Measurements from ENCODE around the gene RELT. TPM values are rescaled to one million over a fixed set of nuclear protein-coding genes. Genes with fewer than 3 reads are reported as not detected.

The RELT gene
- total RNA-seq, 1 donor from 2014 or later: 1.6 TPM

DNA sequence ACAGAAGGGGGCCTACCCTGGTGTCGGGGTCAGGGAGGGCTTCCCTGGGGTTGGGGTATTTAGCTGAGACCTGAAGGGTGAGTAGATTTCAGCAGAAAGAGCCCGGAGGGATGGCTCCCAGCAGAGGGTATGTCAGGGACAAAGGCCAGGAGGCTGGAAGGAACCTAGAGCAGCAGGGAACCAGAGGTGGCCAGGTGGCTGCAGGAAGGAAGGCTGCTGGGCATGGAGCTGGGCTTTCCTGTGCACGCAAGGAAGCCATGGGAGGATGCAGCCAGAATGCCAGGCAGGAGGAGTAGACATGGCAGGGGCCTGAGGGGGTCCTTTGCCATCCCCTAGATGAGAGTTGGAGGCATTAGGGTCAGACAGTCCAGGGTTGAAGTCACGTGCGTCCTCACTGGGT, 27.4 kb upstream of the RELT start:
- no peak for DNase-seq

- no peak for DNase-seq
Measured at GRCh38 chr11:73349633-73350032, 26.6 kb upstream of the RELT start.

DNA sequence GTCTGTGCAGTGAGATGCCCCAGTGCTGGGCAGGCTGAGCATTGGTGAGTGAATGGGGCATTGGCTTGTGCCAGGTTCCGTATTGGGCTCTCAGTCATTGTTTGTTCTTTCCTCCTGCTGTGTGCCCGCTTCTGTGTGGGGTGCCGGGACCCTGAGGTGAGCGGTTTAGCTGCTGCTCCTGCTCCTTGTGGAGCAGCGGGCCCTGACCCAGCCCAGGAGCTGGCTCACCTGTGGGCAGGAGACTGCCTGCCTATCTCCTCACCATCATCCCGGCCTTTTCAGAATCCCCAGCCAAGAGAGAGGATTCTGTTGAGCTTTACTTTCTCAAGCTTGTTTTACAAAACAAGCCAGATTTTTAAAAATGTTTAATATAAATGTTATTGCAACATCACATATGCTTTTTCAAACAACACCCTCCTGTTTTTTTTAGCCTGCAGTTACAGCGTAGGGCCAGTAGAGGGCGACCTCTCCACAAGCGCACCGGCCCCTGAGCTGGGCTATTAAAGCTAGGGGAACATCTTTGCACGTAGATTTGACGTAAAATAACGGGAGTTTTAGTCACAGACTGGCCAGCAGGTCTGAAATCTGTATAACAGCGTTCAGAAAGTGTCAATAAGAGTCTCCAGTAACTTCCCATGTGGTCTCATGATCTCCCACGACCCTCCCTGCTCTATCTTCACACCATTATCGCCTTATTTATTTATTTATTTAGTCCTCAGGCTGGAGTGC, 25.1 kb upstream of the RELT start:
- DNase-seq: no peak

DNA sequence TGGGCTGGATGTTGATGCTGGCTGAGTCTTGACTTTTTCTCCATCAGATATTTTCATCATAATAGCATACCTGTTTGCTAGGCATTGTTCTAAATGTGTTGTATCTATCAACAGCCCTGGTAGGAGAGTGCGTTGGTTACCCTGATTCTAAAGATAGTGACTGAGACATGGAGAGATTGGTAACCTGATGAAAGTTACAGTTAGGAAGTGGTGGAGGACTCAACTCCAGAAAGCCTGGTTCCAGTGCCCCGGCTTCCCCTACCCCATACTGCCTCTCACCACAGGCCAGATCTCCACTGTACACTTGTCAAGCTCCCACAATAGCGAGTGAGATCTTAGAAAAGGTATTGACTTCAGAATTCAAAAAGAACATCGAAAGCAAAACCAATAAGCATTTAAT, 22.8 kb upstream of the RELT start:
- DNase-seq: no peak

- DNase-seq: no peak
Measured at GRCh38 chr11:73355109-73355508, 21.1 kb upstream of the RELT start.

GRCh38 chr11:73356979-73357860, 19.0 kb upstream of the RELT start:
- DNase-seq: no peak

- no peak for DNase-seq
Measured at GRCh38 chr11:73358071-73358470, 18.1 kb upstream of the RELT start.

DNA sequence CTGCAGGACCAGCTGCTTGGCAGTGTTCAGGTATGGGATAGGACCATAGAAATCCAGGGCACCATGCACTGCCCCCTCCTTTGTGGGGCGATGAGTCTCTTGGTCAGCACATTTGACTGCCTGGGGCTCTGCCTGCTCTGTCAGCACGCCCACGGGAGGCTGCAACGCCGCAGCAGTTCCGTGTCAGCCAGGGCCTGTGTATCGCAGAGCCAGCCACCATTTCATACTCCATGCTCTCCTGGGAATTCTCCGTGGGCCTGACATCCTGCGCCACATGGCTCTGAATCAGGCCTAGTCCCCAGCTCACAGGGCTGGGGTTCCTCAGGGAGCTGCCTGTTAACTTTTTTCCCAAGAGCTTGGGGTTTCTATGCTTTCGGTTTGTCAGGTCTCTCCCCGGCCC, 16.9 kb upstream of the RELT start:
- DNase-seq: no peak

GRCh38 chr11:73359930-73360742, 16.1 kb upstream of the RELT start:
- no peak for DNase-seq

- no peak for DNase-seq
Measured at GRCh38 chr11:73360743-73361369, 15.3 kb upstream of the RELT start.

- no peak for DNase-seq
Measured at GRCh38 chr11:73361953-73362776, 14.0 kb upstream of the RELT start.

DNA sequence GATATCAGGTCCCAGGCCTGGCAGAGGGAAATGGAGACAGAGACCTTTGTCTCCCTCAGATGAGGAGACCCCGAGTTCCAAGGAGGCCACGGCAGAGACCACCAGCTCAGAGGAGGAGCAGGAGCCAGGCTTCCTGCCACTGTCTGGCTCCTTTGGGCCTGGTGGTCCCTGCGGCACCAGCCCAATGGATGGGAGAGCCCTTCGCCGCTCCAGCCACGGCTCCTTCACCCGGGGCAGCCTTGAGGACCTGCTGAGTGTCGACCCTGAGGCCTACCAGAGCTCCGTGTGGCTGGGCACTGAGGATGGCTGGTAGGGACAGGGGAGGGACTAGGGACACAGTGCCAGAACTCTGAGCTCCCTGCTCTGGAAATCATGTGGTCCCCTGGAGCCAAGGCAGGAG, 13.1 kb upstream of the RELT start:
- DNase-seq: no peak

GRCh38 chr11:73365352-73366264, 10.6 kb upstream of the RELT start:
- no peak for DNase-seq

DNA sequence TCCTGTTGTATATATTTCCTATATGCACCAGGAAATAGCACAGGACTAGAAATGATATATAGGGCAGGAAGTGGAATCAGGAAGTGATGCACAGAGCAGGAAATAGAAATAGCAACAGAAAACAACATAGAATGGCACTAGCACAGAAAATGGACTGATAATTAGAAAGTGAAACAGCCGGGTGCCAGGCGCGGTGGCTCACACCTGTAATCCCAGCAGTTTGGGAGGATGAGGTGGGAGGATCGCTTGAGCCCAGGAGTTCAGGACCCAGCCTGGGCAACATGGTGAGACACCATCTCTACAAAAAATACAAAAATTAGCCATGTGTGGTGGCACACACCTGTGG, 10.0 kb upstream of the RELT start:
- no peak for DNase-seq

- no peak for DNase-seq
Measured at GRCh38 chr11:73366953-73367352, 9.2 kb upstream of the RELT start.

DNA sequence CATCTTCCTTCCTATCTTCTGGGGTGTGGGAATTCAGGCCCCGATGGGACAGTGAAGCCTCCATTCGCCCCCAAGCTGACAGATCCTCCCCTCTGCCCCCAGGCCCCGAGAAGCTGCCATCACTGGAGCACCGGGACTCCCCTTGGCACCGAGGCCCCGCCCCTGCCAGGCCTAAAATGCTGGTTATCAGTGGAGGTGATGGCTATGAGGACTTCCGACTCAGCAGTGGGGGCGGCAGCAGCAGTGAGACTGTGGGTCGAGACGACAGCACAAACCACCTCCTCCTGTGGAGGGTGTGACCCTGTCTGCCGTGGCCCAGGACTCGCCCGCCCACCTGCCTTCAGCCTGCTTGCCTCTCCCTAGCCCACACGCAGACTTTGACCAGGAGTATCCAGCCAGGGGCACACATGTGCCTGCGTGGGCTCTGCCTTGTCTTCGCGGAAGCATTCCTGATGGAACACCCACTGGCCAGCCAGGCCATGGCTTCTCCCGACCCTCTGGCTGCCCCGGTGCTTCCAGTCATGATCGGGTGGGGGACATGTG, 8.6 kb upstream of the RELT start:
- DNase-seq: no peak

DNA sequence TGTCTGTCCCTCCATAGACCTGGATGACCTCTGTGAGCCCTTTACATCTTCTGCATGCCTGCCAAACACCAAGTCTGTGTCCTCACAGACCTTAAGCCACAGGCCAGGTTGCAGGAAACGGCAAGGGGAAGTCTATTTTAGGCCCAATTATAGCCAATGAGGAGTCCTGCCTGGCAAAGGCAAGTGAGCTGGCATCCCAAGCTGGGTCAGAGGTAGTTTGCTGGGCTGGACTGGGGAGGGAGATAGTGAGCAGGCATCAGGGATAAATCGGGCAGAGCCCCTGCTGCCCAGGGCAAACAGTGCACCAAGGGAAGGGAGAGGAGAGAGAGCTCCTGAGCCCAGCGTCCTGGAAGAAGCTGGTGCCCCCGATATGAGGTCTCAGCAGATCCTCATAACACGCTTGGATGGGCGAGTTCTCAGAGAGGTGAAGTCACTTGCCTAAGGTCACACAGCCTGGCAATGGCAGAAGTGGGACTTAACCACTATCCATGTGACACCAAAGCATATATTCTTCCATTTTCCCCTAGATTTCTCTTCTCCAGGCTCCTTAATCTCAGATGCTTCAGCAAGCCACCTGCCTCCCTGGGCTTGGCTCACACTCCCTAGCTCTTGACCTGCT, 3.7 kb upstream of the RELT start:
- no peak for DNase-seq

DNA sequence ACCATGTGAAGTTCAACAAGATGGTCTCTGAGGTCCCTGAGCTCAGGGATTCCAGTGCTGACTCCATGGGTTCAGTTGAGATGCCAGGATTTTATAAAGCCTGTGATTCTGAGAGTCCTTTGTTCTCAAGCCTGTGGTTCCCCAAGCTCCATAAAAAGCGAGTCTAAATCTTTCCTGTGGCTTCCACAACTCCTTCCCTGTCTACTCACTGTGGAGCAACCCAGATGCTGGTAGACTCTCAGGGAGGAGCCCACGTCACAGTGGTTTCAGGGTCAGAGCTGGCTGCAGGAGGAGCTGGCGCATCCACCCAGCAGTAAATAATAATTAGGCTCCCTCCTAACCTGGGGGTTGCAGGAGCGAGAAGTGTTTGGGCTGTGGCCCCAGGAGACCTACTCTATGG, 2.0 kb upstream of the RELT start:
- no peak for DNase-seq

GRCh38 chr11:73375830-73376159, 404 bp upstream of the RELT start:
- no peak for DNase-seq
